OCI-LY7 (cell line): ENCODE measurements around the gene OR2W1. TPM values are rescaled to one million over a fixed set of nuclear protein-coding genes. Genes with fewer than 3 reads are reported as not detected.

ENCODE experiments used
- BruUV-seq: library from RNA; stranded (reverse); fragments of 400-500 nt; replicated peaks from 2 replicates; lab custom pipeline; 2021; lab: Mats Ljungman, UMichigan
- CTCF ChIA-PET: fragments of 300-600 bp; sonication (Branson Sonifier 250); formaldehyde crosslinking; loops from one replicate; lab custom pipeline; 2022; ENCODE audit warnings: antibody characterized with exemption; ENCODE audit not compliant: unreplicated experiment; lab: Charles Lee
- POLR2A ChIA-PET: fragments of 300-600 bp; sonication (Branson Sonifier 250); formaldehyde crosslinking; loops from one replicate; lab custom pipeline; 2022; ENCODE audit warnings: antibody characterized with exemption; lab: Charles Lee
- DNase-seq: peaks from one replicate; pipeline ENCODE4 v3.0.0-alpha.2; 2015; ENCODE audit warnings: low spot score
- H2AFZ ChIP-seq: fragments of 200-600 bp; sonication (generic), shearing (Covaris generic); 2 replicates; pipeline ENCODE4 v1.6.1; 2014; ENCODE audit warnings: mild to moderate bottlenecking, antibody characterized with exemption, low read length, moderate library complexity
- H3K27ac ChIP-seq: fragments of 200-600 bp; sonication (generic); 2 replicates; pipeline ENCODE4 v1.5.1; 2014; ENCODE audit warnings: mixed run types, low read depth, mild to moderate bottlenecking, moderate library complexity, low read length, inconsistent platforms; ENCODE audit not compliant: poor library complexity, severe bottlenecking
- H3K36me3 ChIP-seq: fragments of 200-600 bp; sonication (generic); 2 replicates; pipeline ENCODE4 v1.6.1; 2014; ENCODE audit warnings: mild to moderate bottlenecking, antibody characterized with exemption, low read length, moderate library complexity, mixed read lengths; ENCODE audit not compliant: insufficient read depth
- H3K4me1 ChIP-seq: fragments of 200-600 bp; sonication (generic); 2 replicates; pipeline ENCODE4 v1.5.1; 2014; ENCODE audit warnings: mild to moderate bottlenecking, low read length; ENCODE audit not compliant: insufficient read depth, poor library complexity, severe bottlenecking
- H3K4me2 ChIP-seq: fragments of 200-600 bp; sonication (generic); 2 replicates; pipeline ENCODE4 v1.6.1; 2014; ENCODE audit warnings: mild to moderate bottlenecking, low read length
- H3K4me3 ChIP-seq: fragments of 200-600 bp; sonication (generic); 2 replicates; pipeline ENCODE4 v1.5.1; 2014; ENCODE audit warnings: mild to moderate bottlenecking, low read depth, low read length; ENCODE audit not compliant: poor library complexity, severe bottlenecking
- H3K79me2 ChIP-seq: fragments of 200-600 bp; sonication (generic); 2 replicates; pipeline ENCODE4 v1.6.1; 2016; ENCODE audit warnings: low read depth, mild to moderate bottlenecking, low read length, moderate library complexity, mixed read lengths; ENCODE audit not compliant: insufficient read depth
- H3K9me2 ChIP-seq: fragments of 200-600 bp; sonication (generic); 2 replicates; pipeline ENCODE4 v1.6.1; 2016; ENCODE audit warnings: mild to moderate bottlenecking, low read length, mixed read lengths; ENCODE audit not compliant: insufficient read depth
- H3K9me3 ChIP-seq: fragments of 200-600 bp; sonication (generic); 2 replicates; pipeline ENCODE4 v1.6.1; 2014; ENCODE audit warnings: mild to moderate bottlenecking, mixed run types, low read length, mixed read lengths
- H4K20me1 ChIP-seq: fragments of 200-600 bp; sonication (generic); 2 replicates; pipeline ENCODE4 v1.6.1; 2014; ENCODE audit warnings: mild to moderate bottlenecking, antibody characterized with exemption, low read length, moderate library complexity, mixed read lengths; ENCODE audit not compliant: insufficient read depth
- EZH2phosphoT487 ChIP-seq: fragments of 200-600 bp; sonication (generic); IDR thresholded peaks from 2 replicates; pipeline ENCODE4 v1.6.1; 2018; ENCODE audit warnings: low read depth, borderline replicate concordance, mild to moderate bottlenecking, mixed run types, antibody characterized with exemption, low read length, moderate library complexity, mixed read lengths
- intact Hi-C: fragments of 100-400 bp; cut with micrococcal nuclease; formaldehyde crosslinking; loops from one replicate; pipeline ENCODE4 v1.10.0; 2022; ENCODE audit not compliant: unreplicated experiment
- total RNA-seq, 2 experiments: library from RNA; depleted of rRNA in 1 of 2; stranded (reverse); fragments of >200 nt in 1 of 2; shearing (Covaris generic) in 1 of 2; gene quantifications; 2 replicates each; pipeline ENCODE4 v1.2.3, GENCODE V29; 2014 to 2022
- TF ChIP-seq, protein P1 (sequence below): fragments of 200-600 bp; sonication (generic); conservative IDR thresholded peaks from 2 replicates; pipeline ENCODE4 v1.5.1; 2014; ENCODE audit warnings: mild to moderate bottlenecking, antibody characterized with exemption, low read length, moderate library complexity, mixed read lengths

The OR2W1 gene
- total RNA-seq, 2 experiments from 2014 or later: not detected

DNA sequence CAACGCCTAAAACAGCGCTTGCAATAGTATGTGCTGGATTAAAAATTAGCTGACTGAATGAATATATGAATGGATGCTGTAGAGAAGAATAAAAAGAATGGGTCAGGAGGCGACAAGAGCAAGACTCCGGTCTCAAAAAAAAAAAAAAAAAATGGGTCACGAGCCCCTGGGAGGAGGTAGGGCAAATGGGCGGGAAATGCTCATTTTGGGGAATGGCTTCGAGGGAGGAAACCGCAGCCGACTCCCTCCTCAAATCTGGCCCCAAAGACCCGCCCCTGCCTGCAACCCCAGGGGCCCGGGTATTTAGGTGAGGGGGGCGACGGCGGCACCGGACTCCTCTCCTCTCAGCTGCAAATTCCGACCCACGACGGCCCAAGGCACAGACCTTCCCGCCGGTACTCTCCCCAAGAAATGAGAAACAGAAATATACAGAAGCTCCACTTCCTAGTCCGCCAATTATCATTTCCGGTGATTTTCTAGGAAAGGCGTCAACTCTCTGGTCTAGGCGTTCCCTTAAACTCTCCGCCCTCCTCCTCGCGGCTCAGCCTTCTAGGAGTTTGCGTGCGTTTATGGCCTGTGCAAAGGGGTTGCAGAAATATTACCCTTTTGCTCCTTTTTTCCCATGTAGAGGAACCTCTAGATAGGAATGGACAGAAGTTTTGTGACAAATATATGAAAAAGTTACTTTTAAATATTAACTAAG is 39.6 kb downstream of the OR2W1 start, which contains the start of gene ZNF311:
Gene ZNF311, minus strand, starts transcription at position 133 of the 703 bp plus-strand sequence. CDS start 1,361 bp downstream, outside the sequence.
- Histone ChIP-seq H3K9me2 (0 out of 2 replicates have a peak, but pooled peaks cover 4% of the 10 kb centered on the region), H3K4me1 (no peaks in the 10 kb centered on the region), H3K4me2 (no peak within 1 kb of the TSS), H3K9me3 (no peaks in the 10 kb centered on the region), H4K20me1 (no peaks in the 10 kb centered on the region), H3K27ac (no peak within 1 kb of the TSS), H3K4me3 (no peak within 1 kb of the TSS), H3K79me2 (no peaks in the 10 kb centered on the region), H3K36me3 (no peaks in the 10 kb centered on the region), H2AFZ (no peak within 1 kb of the TSS)
- intact Hi-C loops: no loop called here
- no peak for DNase-seq
- ChIA-PET POLR2A (no interaction called here), CTCF (no interaction called here)
- TF ChIP-seq EZH2phosphoT487: no peak
- TF ChIP-seq, protein P1, sequence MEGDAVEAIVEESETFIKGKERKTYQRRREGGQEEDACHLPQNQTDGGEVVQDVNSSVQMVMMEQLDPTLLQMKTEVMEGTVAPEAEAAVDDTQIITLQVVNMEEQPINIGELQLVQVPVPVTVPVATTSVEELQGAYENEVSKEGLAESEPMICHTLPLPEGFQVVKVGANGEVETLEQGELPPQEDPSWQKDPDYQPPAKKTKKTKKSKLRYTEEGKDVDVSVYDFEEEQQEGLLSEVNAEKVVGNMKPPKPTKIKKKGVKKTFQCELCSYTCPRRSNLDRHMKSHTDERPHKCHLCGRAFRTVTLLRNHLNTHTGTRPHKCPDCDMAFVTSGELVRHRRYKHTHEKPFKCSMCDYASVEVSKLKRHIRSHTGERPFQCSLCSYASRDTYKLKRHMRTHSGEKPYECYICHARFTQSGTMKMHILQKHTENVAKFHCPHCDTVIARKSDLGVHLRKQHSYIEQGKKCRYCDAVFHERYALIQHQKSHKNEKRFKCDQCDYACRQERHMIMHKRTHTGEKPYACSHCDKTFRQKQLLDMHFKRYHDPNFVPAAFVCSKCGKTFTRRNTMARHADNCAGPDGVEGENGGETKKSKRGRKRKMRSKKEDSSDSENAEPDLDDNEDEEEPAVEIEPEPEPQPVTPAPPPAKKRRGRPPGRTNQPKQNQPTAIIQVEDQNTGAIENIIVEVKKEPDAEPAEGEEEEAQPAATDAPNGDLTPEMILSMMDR: no peak
- BruUV-seq: no TSS peak

DNA sequence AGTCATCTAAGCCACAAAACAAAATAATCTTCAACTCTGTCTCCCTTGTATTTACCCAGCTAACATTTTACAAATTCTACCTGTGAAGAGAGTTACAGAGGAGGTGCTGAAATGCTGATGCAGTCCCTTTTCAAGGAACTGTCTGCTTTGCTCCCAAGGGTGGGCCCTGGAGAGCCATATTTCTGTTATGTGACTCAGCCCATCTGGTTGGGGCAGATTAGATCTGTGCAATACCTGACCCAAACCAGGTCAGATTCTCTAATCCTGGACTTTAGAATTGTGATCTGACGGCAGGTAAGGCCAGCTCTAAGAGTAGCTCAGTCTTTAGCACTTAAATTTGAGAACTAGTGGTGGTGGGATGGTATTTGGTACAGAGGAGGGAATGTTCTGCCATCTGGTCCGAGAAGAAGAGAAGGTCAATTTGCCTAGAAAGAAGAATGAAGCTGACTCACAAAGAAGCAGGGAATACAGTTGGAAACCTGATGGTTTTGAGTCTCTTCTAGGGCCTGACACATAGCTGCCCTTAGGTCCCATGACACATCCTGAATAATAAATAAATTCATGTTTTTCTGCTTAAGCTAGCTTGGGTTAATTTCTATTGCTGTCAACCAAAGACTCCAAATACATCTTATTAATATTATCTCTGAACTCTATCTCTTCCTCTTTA is 48.0 kb downstream of the OR2W1 start:
- Histone ChIP-seq H3K4me1 (no peaks in the 10 kb centered on the region), H3K9me3 (no peaks in the 10 kb centered on the region), H3K36me3 (no peaks in the 10 kb centered on the region), H3K4me3 (no peak overlapping the region), H3K4me2 (no peak overlapping the region), H3K9me2 (0 out of 2 replicates have a peak, but pooled peaks cover 4% of the 10 kb centered on the region), H4K20me1 (no peaks in the 10 kb centered on the region), H3K27ac (no peak overlapping the region), H3K79me2 (no peaks in the 10 kb centered on the region), H2AFZ (no peak overlapping the region)
- intact Hi-C loops: no loop called here
- TF ChIP-seq EZH2phosphoT487: no peak
- TF ChIP-seq, protein P1: no peak
- CTCF ChIA-PET: no interaction called here
- POLR2A ChIA-PET: interaction anchor here (0.6 kb wide), 1 partner anchor 333 kb away, joined by 3 read pairs; no protein-coding TSS in a partner anchor
- DNase-seq: no peak
- no TSS peak for BruUV-seq
